Lower leg skin (tissue), 3 donors: ENCODE data around the gene MYO9B.

Experiments used
- CTCF ChIP-seq, 3 donors: fragments of 450-650 bp; IDR thresholded peaks; one replicate each; pipeline ENCODE4 v1.5.1; 2016; ENCODE audit warnings: antibody characterized with exemption in 3 of 3, mild to moderate bottlenecking in 3 of 3, moderate library complexity in 2 of 3
- POLR2A ChIP-seq, 2 donors: fragments of 450-650 bp; IDR thresholded peaks; one replicate each; pipeline ENCODE4 v1.6.1; 2016 to 2017; ENCODE audit warnings: antibody characterized with exemption in 2 of 2, mild to moderate bottlenecking in 1 of 2, moderate library complexity in 1 of 2

GRCh38 chr19:17153996-17154395 is 78.4 kb downstream of the MYO9B start:
- TF ChIP-seq CTCF (IDR thresholded peaks at IDR 0.05) (no peak), POLR2A (IDR thresholded peaks at IDR 0.05) (no peak)
